Stomach (tissue), 4 donors: ENCODE data around the gene RXRG.

Source experiments
- POLR2A ChIP-seq, 4 donors: fragments of 450-650 bp; IDR thresholded peaks; one replicate each; pipeline ENCODE4 v1.6.1; 2016; ENCODE audit warnings: antibody characterized with exemption in 4 of 4, control low read depth in 2 of 4, mild to moderate bottlenecking in 1 of 4, moderate library complexity in 1 of 4
- TF ChIP-seq, protein P1 (sequence below), 7 experiments: fragments of 450-650 bp in 4 of 7; fragments of 200-600 bp in 3 of 7; sonication (generic) in 3 of 7; IDR thresholded peaks; one replicate each; pipeline ENCODE4 v1.5.1; 2016 to 2019; ENCODE audit warnings: antibody characterized with exemption in 7 of 7, control low read depth in 2 of 7, mild to moderate bottlenecking in 1 of 7

- TF ChIP-seq, protein P1, sequence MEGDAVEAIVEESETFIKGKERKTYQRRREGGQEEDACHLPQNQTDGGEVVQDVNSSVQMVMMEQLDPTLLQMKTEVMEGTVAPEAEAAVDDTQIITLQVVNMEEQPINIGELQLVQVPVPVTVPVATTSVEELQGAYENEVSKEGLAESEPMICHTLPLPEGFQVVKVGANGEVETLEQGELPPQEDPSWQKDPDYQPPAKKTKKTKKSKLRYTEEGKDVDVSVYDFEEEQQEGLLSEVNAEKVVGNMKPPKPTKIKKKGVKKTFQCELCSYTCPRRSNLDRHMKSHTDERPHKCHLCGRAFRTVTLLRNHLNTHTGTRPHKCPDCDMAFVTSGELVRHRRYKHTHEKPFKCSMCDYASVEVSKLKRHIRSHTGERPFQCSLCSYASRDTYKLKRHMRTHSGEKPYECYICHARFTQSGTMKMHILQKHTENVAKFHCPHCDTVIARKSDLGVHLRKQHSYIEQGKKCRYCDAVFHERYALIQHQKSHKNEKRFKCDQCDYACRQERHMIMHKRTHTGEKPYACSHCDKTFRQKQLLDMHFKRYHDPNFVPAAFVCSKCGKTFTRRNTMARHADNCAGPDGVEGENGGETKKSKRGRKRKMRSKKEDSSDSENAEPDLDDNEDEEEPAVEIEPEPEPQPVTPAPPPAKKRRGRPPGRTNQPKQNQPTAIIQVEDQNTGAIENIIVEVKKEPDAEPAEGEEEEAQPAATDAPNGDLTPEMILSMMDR (IDR thresholded peaks at IDR 0.05), result no peak
- TF ChIP-seq POLR2A (IDR thresholded peaks at IDR 0.05), result no peak
These were observed 63.0 kb downstream of the RXRG start for GRCh38 chr1:165381745-165382505.
